GM21515 (cell line): ENCODE measurements around the gene DEPDC1B.
"Not testable (repeated sequence)": the region's sequence is repeated elsewhere in the genome, so short reads cannot be mapped to it uniquely, and the experiment has no call there.

Experiments used
- ATAC-seq: cut with Tn5 transposase; IDR thresholded peaks from one replicate; pipeline ENCODE4 v1.9.1; 2021; ENCODE audit not compliant: unreplicated experiment

The DEPDC1B gene

DNA sequence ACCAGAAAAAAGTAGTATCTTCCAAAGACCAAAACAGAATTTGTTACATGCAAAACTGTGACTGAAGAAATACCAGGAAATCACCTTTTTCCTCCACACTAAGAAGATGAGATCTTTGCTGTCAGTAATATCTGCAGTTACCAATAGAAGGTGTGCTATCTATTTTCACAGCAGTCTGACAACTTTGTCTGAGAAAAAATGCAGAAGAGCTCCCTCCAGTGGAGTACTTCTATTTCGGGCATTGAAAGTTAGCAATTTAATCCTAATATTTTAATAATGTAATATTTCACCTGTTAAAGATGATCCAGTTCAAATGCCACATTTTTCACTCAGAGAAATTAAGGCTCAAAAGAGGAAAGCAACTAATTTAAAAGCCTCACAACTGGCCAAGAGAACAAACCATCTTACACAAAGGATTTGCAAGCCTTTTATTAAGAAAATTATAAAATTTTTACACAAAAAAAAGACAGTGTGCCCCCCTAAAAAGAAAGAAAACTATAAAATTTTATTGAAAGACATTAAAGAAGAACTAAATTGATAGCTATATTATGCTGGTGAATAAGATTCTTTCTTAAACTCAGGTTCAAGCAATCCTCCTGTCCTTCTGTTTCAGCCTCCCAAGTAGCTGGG, 50.6 kb downstream of the DEPDC1B start:
- ATAC-seq = no peak

GRCh38 chr5:60648175-60648574, 51.8 kb downstream of the DEPDC1B start:
- ATAC-seq = no peak

DNA sequence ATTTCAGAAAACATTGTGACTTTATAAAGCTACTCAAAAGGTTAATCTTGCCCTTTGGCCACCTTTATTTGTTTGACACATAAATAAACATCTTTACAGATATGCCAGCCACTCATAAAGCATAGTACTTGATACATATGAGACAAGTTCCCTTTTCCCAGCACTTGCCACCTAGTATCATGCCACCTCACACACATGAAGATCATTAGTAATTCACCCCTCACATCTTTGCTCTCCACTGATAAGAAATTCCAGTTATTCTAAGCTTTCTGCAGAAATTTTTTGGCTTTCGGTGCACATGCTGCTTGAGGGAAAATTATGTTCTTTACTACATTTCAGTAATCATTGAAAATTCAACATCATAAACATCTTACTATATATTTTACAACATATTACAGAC, 59.1 kb downstream of the DEPDC1B start:
- ATAC-seq = no peak

GRCh38 chr5:60639544-60639943, 60.4 kb downstream of the DEPDC1B start:
- ATAC-seq = no peak

DNA sequence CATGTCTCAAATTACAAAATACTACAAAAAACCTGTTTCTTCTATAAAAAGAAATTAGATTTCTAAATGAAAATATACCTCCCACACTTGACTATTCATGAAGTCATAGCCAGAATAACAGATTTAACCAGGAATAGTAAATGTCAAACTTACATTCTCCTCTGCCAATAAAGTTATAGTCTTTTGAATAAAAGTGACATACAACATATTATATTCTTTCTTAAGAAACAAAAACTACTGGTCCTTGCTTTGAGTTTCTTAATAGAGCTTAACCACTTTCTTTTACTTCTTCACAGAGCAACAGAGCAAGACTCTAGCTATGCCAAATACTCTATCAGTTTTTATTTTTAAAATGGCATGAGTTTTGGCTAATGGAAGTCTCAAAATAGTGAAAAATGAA, 61.7 kb downstream of the DEPDC1B start:
- ATAC-seq = no peak

- no peak for ATAC-seq
Observed at GRCh38 chr5:60636644-60637043, 63.3 kb downstream of the DEPDC1B start.

- no peak for ATAC-seq
Observed at GRCh38 chr5:60636001-60636400, 64.0 kb downstream of the DEPDC1B start.

DNA sequence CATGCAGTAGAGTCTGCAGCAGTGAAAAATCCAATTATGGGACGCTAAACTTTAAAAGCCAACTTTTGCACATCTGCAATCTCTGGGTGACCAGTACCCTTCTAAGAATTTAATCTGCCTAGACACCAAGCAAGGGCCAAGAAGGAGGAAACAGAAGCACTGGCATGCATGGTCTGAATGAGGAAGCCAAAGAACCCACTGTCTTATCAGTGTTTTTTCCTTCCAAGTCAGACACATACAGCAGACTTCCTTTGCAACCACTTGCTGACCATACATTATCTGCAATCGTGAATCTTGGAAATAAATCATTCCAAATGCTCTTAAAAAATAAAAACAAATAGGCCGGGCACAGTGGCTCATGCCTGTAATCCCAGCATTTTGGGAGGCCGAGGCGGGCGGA, 65.9 kb downstream of the DEPDC1B start:
- no peak for ATAC-seq

DNA sequence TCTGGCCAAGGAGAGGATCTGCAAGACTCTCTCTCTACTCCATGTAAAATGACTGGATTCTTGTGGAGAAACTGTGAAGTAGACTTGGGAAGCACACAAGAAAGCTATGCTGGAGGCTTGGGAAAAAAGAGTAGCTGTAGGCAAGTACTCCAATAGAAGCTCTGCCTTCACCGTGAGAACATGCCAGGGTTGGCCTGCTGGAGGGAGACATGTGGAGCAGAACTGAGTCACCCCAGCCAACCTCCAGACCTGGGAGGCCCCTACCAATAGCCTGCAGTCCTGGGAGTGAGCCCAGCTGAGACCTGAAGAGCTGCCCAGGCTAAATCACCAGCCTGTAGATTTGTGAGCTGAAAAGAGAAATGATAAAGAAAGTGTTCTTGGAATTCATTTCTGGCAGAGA, 66.6 kb downstream of the DEPDC1B start:
- no peak for ATAC-seq

- ATAC-seq = no peak
Observed at GRCh38 chr5:60632153-60632552, 67.8 kb downstream of the DEPDC1B start.

GRCh38 chr5:60630836-60631235, 69.1 kb downstream of the DEPDC1B start:
- no peak for ATAC-seq

DNA sequence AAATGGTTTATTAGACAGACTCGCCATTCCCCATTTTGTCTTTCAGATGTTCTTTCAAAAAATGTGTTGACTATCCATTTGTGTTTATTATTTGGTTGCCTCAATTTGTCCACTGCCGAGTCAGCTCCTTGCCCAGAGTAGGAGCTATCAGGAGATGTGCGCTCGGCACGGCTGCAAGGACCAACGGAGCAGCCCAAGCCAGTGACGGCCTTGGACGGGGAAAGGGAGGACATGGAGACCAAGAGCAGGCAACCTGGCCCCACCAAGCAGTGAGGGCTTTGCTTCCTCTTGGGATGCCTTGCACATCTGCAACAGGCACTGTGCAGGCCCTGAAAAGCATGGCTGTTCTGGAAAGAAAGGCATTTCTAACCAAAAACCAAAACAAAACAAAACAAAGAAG, 69.8 kb downstream of the DEPDC1B start:
- no peak for ATAC-seq

DNA sequence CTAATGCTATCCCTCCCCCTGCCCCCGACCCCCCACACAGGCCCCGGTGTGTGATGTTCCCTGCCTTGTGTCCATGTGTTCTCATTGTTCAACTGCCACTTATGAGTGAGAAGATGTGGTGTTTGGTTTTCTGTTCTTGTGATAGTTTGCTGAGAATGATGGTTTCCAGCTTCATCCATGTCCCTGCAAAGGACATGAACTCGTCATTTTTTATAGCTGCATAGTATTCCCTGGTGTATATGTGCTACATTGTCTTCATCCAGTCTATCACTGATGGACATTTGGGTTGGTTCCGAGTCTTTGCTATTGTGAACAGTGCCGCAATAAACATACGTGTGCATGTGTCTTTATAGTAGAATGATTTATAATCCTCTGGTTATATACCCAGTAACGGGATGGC, 75.1 kb downstream of the DEPDC1B start:
- ATAC-seq = not testable (repeated sequence)

DNA sequence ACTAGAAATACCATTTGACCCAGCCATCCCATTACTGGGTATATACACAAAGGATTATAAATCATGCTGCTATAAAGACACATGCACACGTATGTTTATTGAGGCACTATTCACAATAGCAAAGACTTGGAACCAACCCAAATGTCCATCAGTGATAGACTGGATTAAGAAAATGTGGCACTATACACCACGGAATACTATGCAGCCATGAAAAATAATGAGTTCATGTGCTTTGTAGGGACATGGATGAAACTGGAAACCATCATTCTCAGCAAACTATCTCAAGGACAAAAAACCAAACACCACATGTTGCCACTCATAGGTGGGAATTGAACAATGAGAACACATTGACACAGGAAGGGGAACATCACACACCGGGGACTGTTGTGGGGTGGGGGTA, 79.2 kb downstream of the DEPDC1B start:
- ATAC-seq = not testable (repeated sequence)

DNA sequence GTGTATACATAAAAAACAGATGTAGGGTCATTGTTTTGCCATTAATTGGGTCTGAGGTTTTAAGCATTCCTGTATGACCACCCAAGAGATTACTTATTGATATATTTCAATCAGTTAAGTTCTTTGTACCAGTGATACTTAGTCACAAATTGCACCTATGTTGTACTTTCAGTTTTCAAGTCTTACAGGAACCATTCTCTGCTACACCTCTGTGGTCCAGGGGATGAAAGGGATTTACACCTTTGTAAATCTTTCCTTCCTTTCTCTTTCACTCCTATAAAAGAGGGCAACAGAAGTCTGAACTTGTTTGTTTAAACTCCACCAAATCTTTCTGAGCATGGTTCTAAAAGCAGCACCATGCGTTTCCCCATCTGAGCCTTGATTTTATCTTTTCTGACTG, 86.1 kb downstream of the DEPDC1B start:
- ATAC-seq = no peak

GRCh38 chr5:60611099-60611740, 88.7 kb downstream of the DEPDC1B start:
- ATAC-seq = no peak

- no peak for ATAC-seq
Observed at GRCh38 chr5:60604771-60605170, 95.2 kb downstream of the DEPDC1B start.

- peak; percentile 48 for ATAC-seq
Observed at GRCh38 chr5:60598424-60598823, 101.5 kb downstream of the DEPDC1B start.

- ATAC-seq = peak; percentile 83
Observed at GRCh38 chr5:60597572-60598320, 102.2 kb downstream of the DEPDC1B start.

DNA sequence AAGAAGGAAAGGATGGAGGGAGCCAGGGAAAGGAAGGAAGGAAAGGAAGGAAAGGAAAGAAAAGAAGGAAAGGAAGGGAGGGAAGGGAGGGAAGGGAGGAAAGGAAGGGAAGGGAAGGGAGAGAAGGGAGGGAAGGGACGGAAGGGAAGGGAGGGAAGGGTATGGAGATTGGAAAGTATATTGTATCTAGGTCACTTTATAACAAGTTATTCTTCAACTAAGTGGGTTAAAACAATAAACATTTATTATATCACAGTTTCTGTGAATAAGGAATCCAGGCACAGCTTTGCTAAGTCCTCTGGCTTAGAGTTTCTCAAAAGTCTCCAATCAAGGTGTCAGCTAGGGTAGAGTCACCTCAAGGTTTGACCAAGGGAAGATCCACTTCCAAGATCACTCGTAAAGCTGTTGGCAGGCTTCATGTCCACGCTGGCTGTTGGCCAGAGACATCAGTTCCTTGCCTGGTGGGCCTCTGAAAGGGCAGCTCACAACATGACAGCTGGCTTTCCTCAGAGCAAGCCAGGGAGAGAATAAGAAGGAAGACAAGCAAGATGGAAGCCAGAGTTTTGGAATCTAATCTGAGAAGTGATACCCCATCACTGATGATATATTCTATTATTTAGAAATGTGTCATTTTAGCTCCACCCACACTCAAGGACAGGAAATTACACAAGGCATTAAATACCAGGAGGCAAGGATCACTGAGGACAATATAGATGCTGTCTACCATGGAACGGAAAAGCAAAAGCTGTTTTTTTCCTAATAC, 105.1 kb downstream of the DEPDC1B start:
- ATAC-seq = no peak

- no peak for ATAC-seq
Observed at GRCh38 chr5:60590172-60590571, 109.8 kb downstream of the DEPDC1B start.

DNA sequence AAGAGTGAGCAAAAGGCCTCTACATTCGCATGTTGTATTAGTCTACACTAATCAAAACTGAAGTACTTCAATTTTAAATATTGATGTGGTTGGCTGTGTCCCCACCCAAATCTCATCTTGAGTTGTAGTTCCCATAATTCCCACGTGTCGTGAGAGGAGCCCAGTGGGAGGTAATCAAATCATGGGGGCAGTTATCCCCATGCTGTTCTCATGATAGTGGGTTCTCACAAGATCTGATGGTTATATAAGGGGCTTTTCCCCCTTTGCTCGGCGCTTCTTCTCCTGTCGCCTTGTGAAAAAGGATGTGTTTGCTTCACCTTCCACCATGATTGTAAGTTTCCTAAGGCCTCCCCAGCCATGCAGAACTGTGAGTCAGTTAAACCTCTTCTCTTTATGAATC, 112.7 kb downstream of the DEPDC1B start:
- ATAC-seq = not testable (repeated sequence)
